Ishikawa (cell line): Measurements from ENCODE around the gene RHOC.
A peak's percentile ranks its signal among the peaks of the same experiment; 100 is the strongest.

Experiments used
- CREB1 ChIP-seq: IDR thresholded peaks from 2 replicates; pipeline ENCODE4 v1.6.1; 2012; ENCODE audit warnings: low read depth
- EP300 ChIP-seq: IDR thresholded peaks from 2 replicates; pipeline ENCODE4 v1.6.1; 2012; ENCODE audit warnings: borderline replicate concordance
- RAD21 ChIP-seq: IDR thresholded peaks from 2 replicates; pipeline ENCODE4 v1.6.1; 2012; ENCODE audit warnings: low read depth
- REST ChIP-seq: IDR thresholded peaks from 2 replicates; pipeline ENCODE4 v1.6.1; 2012; ENCODE audit warnings: low read depth, mild to moderate bottlenecking
- TAF1 ChIP-seq: IDR thresholded peaks from 2 replicates; pipeline ENCODE4 v1.6.1; 2012; ENCODE audit warnings: low read depth, mild to moderate bottlenecking
- TEAD4 ChIP-seq: IDR thresholded peaks from 2 replicates; pipeline ENCODE4 v1.6.1; 2012
- YY1 ChIP-seq: IDR thresholded peaks from 2 replicates; pipeline ENCODE4 v1.6.1; 2012; ENCODE audit warnings: low read depth
- TF ChIP-seq, protein P1 (sequence below): IDR thresholded peaks from 2 replicates; pipeline ENCODE4 v1.6.1; 2012

- TF ChIP-seq TEAD4: no peak
- TF ChIP-seq TAF1: no peak
- TF ChIP-seq EP300: no peak
- TF ChIP-seq CREB1: no peak
- peak; percentile 41 for TF ChIP-seq RAD21
- TF ChIP-seq, protein P1, sequence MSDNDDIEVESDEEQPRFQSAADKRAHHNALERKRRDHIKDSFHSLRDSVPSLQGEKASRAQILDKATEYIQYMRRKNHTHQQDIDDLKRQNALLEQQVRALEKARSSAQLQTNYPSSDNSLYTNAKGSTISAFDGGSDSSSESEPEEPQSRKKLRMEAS: no peak
- TF ChIP-seq REST: no peak
- no peak for TF ChIP-seq YY1
These were observed 30.6 kb upstream of the RHOC start for GRCh38 chr1:112737573-112737972.
